ENCODE data around the gene APOO.

The APOO gene

GRCh38 chrX:23907111-23907497 lies 634 bp downstream of the APOO start:
- peak overlapping the region; percentile 67 for H3K4me3 ChIP-seq (replicated peaks; ENCODE audit: low read depth, low read length)
- DNase-seq (ENCODE audit: low read depth) = no peak
- TF ChIP-seq CTCF (IDR thresholded peaks at IDR 0.05; ENCODE audit: low read length, missing control alignments) = no peak

GRCh38 chrX:23904096-23904495 lies 3.6 kb downstream of the APOO start:
- no peak overlapping the region for H3K4me3 ChIP-seq (replicated peaks; ENCODE audit: low read depth, low read length)
- DNase-seq (ENCODE audit: low read depth) = peak; percentile 74
- TF ChIP-seq CTCF (IDR thresholded peaks at IDR 0.05; ENCODE audit: low read length, missing control alignments) = no peak

GRCh38 chrX:23902419-23902818 lies 5.3 kb downstream of the APOO start:
- no peak overlapping the region for H3K4me3 ChIP-seq (replicated peaks; ENCODE audit: low read depth, low read length)
- DNase-seq (ENCODE audit: low read depth) = peak; percentile 79
- TF ChIP-seq CTCF (IDR thresholded peaks at IDR 0.05; ENCODE audit: low read length, missing control alignments) = peak; percentile 37

GRCh38 chrX:23901805-23902204 lies 5.9 kb downstream of the APOO start:
- TF ChIP-seq CTCF (IDR thresholded peaks at IDR 0.05; ENCODE audit: low read length, missing control alignments) = peak; percentile 57
- peak; percentile 90 for DNase-seq (ENCODE audit: low read depth)
- H3K4me3 ChIP-seq (replicated peaks; ENCODE audit: low read depth, low read length) = no peak overlapping the region

- no peak overlapping the region for H3K4me3 ChIP-seq (replicated peaks; ENCODE audit: low read depth, low read length)
- TF ChIP-seq CTCF (IDR thresholded peaks at IDR 0.05; ENCODE audit: low read length, missing control alignments) = no peak
- DNase-seq (ENCODE audit: low read depth) = peak; percentile 88
Measured at GRCh38 chrX:23901060-23901459, 6.7 kb downstream of the APOO start.

DNA sequence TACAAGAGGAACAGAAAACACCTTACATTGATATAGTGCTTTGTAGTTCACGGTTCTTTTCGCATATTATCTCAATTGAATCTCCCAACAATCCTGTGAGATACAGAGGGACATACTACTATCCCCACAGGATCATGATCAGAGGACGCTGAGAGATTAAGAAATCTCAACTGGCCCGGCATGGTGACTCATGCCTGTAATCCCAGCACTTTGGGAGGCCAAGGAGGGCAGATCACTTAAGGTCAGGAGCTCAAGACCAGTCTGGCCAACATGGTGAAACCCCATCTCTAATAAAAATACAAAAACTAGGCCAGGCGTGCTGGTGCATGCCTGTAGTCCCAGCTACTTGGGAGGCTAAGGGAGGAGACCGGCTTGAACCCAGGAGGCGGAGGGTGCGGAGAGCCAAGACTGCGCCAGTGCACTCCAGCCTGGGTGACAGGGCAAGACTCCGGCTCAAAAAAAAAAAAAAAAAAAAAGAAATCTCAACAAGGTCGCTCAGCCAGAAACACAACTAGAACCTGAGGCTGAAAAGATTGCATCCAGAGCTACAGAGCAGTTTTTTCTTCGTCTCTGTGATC lies 7.4 kb downstream of the APOO start:
- no peak overlapping the region for H3K4me3 ChIP-seq (replicated peaks; ENCODE audit: low read depth, low read length)
- DNase-seq (ENCODE audit: low read depth) = no peak
- no peak for TF ChIP-seq CTCF (IDR thresholded peaks at IDR 0.05; ENCODE audit: low read length, missing control alignments)

DNA sequence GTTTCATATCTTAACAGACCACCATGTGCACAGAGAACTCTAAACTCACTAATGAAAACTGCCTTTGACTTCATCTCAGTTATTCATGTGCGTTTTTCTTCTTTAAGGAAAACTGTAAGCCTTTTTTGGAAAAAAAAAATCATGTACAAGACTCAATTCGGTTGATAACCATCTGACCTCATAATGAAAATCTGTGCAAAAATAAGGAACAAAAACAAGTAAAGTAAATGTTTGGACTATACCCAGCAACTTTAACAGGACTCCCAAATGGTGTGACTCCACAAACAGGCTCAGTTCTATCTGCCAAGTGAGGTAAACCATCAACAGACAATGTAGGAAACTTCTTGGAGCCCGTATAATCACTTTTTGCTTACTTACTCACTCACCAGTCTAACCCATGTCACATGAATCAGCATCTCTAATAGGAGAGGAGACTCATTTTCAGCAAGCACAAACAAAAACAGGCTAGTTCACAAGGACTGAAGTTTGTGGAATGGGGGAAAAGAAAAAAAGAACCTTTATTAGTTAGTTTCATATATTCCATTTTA lies 9.3 kb downstream of the APOO start:
- no peak for TF ChIP-seq CTCF (IDR thresholded peaks at IDR 0.05; ENCODE audit: low read length, missing control alignments)
- H3K4me3 ChIP-seq (replicated peaks; ENCODE audit: low read depth, low read length) = no peak overlapping the region
- DNase-seq (ENCODE audit: low read depth) = peak; percentile 57
